Omental fat pad (tissue), 4 donors: Measurements from ENCODE around the gene CACHD1. TPM values are rescaled to one million over a fixed set of nuclear protein-coding genes. Genes with fewer than 3 reads are reported as not detected.
A peak's percentile ranks its signal among the peaks of the same experiment; 100 is the strongest.

Experiments used
- ATAC-seq: fragments of 150-250 bp; one replicate; pipeline ENCODE4 v1.9.1; 2016; ENCODE audit warnings: mild to moderate bottlenecking, moderate library complexity; ENCODE audit not compliant: low FRiP score
- DNase-seq: peaks from one replicate; pipeline ENCODE4 v3.0.0-alpha.2; 2019; ENCODE audit warnings: low spot score
- CTCF ChIP-seq, 3 donors: fragments of 450-650 bp; IDR thresholded peaks; one replicate each; pipeline ENCODE4 v1.5.1; 2016 to 2017; ENCODE audit warnings: antibody characterized with exemption in 3 of 3, mild to moderate bottlenecking in 3 of 3, moderate library complexity in 2 of 3
- total RNA-seq, 4 donors: library from RNA; depleted of rRNA; stranded (reverse); fragments of >200 nt; gene quantifications; one replicate each; pipeline ENCODE4 v1.1.0, GENCODE V29; 2016

Gene CACHD1
- total RNA-seq, 4 donors from 2014 or later, result 23.0 to 26.0 (median 23.9) TPM

- TF ChIP-seq CTCF (IDR thresholded peaks at IDR 0.05), result no peak
- DNase-seq (no peak), ATAC-seq (no peak)
These were observed 211.1 kb downstream of the CACHD1 start for GRCh38 chr1:64681043-64681442.

- ATAC-seq (no peak), DNase-seq (no peak)
- no peak for TF ChIP-seq CTCF (IDR thresholded peaks at IDR 0.05)
These were observed 213.5 kb downstream of the CACHD1 start for GRCh38 chr1:64683419-64683818.

GRCh38 chr1:64685217-64685616, 215.3 kb downstream of the CACHD1 start:
- TF ChIP-seq CTCF (IDR thresholded peaks at IDR 0.05), result no peak
- ATAC-seq, result no peak
- no peak for DNase-seq

GRCh38 chr1:64685765-64686341, 215.9 kb downstream of the CACHD1 start:
- DNase-seq (no peak), ATAC-seq (no peak)
- TF ChIP-seq CTCF (IDR thresholded peaks at IDR 0.05), result no peak

- peak; percentile 54 for ATAC-seq
- DNase-seq, result no peak
- peak in 2 of 3 donors; percentile 14 to 75 for TF ChIP-seq CTCF (IDR thresholded peaks at IDR 0.05)
These were observed 217.1 kb downstream of the CACHD1 start for GRCh38 chr1:64686828-64687724.

GRCh38 chr1:64687725-64688327, 217.9 kb downstream of the CACHD1 start:
- DNase-seq (no peak), ATAC-seq (peak; percentile 29)
- TF ChIP-seq CTCF (IDR thresholded peaks at IDR 0.05), result no peak
